PC-9 (cell line): ENCODE data around the gene ADAMTS12. TPM values are rescaled to one million over a fixed set of nuclear protein-coding genes. Genes with fewer than 3 reads are reported as not detected.

Experiments
- BruUV-seq: library from RNA; stranded (reverse); fragments of 400-500 nt; replicated peaks from 2 replicates; lab custom pipeline; 2021; lab: Mats Ljungman, UMichigan
- CTCF ChIA-PET: fragments of 300-600 bp; sonication (Branson Sonifier 250); formaldehyde crosslinking; loops from one replicate; lab custom pipeline; 2022; ENCODE audit warnings: antibody characterized with exemption; lab: Charles Lee
- POLR2A ChIA-PET: fragments of 300-600 bp; sonication (Branson Sonifier 250); formaldehyde crosslinking; loops from one replicate; lab custom pipeline; 2022; ENCODE audit warnings: antibody characterized with exemption; ENCODE audit not compliant: unreplicated experiment; lab: Charles Lee
- DNase-seq, 2 experiments: peaks; one replicate each; pipeline versions ENCODE4 v3.0.0 to v3.0.0-alpha.2; 2015 to 2022; ENCODE audit warnings: mixed read lengths in 1 of 2
- H2AFZ ChIP-seq: fragments of 200-600 bp; sonication (generic); 2 replicates; pipeline ENCODE4 v1.8.1; 2017; ENCODE audit warnings: antibody characterized with exemption
- H3F3A ChIP-seq: fragments of 200-600 bp; sonication (generic); 2 replicates; pipeline ENCODE4 v1.8.1; 2017; ENCODE audit warnings: antibody characterized with exemption, mild to moderate bottlenecking, low read depth; ENCODE audit not compliant: insufficient read depth
- H3K27ac ChIP-seq: fragments of 200-600 bp; sonication (generic); 2 replicates; pipeline ENCODE4 v1.6.1; 2016; ENCODE audit warnings: mixed run types
- H3K27me3 ChIP-seq: fragments of 200-600 bp; sonication (generic); 2 replicates; pipeline ENCODE4 v1.6.1; 2016; ENCODE audit warnings: low read depth, mixed run types; ENCODE audit not compliant: insufficient read depth
- H3K36me3 ChIP-seq: fragments of 200-600 bp; sonication (generic); 2 replicates; pipeline ENCODE4 v1.6.1; 2016; ENCODE audit warnings: low read depth, mixed run types
- H3K4me1 ChIP-seq: fragments of 200-600 bp; sonication (generic); replicated peaks from 2 replicates; pipeline ENCODE4 v1.6.1; 2016; ENCODE audit warnings: mixed run types; ENCODE audit not compliant: insufficient read depth
- H3K4me2 ChIP-seq: fragments of 200-600 bp; sonication (generic); 2 replicates; pipeline ENCODE4 v1.6.1; 2017; ENCODE audit warnings: mixed run types
- H3K4me3 ChIP-seq: fragments of 200-600 bp; sonication (generic); 2 replicates; pipeline ENCODE4 v1.6.1; 2016; ENCODE audit warnings: mixed run types
- H3K79me2 ChIP-seq: fragments of 200-600 bp; sonication (generic); 2 replicates; pipeline ENCODE4 v1.6.1; 2017; ENCODE audit warnings: low read depth, mixed run types
- H3K9me2 ChIP-seq: fragments of 200-600 bp; sonication (generic); 2 replicates; pipeline ENCODE4 v1.8.1; 2017; ENCODE audit warnings: mild to moderate bottlenecking; ENCODE audit not compliant: insufficient read depth
- H3K9me3 ChIP-seq: fragments of 200-600 bp; sonication (generic); 2 replicates; pipeline ENCODE4 v1.8.1; 2016; ENCODE audit warnings: low read depth; ENCODE audit not compliant: insufficient read depth
- H4K20me1 ChIP-seq: fragments of 200-600 bp; sonication (generic); 2 replicates; pipeline ENCODE4 v1.8.1; 2017; ENCODE audit not compliant: insufficient read depth
- EZH2 ChIP-seq: fragments of 200-600 bp; sonication (generic); IDR thresholded peaks from 2 replicates; pipeline ENCODE4 v1.8.0; 2017; ENCODE audit warnings: antibody characterized with exemption, low read depth
- intact Hi-C: fragments of 100-400 bp; cut with micrococcal nuclease; formaldehyde crosslinking; loops from one replicate; pipeline ENCODE4 v1.10.0; 2022; ENCODE audit not compliant: unreplicated experiment
- total RNA-seq: library from RNA; stranded (reverse); gene quantifications from 2 replicates; pipeline ENCODE4 v1.2.3, GENCODE V29; 2021
- TF ChIP-seq, protein P1 (sequence below): fragments of 200-600 bp; sonication (generic); conservative IDR thresholded peaks from 2 replicates; pipeline ENCODE4 v1.6.1; 2017; ENCODE audit warnings: mixed run types, antibody characterized with exemption, mild to moderate bottlenecking, moderate library complexity

ADAMTS12 gene
- total RNA-seq, 1 experiment from 2014 or later, result 103 TPM

DNA sequence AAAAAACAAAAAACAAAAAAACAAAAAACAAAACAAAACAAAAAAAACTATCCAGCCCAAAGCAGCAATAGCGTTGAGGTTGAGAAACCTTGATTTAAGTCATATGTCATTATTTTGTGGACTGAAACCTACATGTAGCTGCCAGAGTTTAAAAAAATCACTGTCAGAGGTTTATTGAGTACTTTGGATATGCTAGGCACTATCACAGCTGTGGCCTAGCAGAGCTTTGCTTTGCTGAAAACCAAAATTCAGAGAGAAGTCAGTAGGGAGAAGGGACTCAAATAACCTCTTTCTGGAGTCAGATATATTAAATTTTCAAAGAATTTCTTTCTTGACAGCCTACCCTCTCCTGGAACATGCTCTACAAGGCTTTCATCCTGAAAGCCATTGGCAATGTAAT lies 299.5 kb downstream of the ADAMTS12 start:
- H3K27me3 ChIP-seq, result no peaks in the 10 kb centered on the region
- peak in 1 of 2 experiments; percentile 32 for DNase-seq
- no peaks in the 10 kb centered on the region for H3F3A ChIP-seq
- TF ChIP-seq, protein P1, sequence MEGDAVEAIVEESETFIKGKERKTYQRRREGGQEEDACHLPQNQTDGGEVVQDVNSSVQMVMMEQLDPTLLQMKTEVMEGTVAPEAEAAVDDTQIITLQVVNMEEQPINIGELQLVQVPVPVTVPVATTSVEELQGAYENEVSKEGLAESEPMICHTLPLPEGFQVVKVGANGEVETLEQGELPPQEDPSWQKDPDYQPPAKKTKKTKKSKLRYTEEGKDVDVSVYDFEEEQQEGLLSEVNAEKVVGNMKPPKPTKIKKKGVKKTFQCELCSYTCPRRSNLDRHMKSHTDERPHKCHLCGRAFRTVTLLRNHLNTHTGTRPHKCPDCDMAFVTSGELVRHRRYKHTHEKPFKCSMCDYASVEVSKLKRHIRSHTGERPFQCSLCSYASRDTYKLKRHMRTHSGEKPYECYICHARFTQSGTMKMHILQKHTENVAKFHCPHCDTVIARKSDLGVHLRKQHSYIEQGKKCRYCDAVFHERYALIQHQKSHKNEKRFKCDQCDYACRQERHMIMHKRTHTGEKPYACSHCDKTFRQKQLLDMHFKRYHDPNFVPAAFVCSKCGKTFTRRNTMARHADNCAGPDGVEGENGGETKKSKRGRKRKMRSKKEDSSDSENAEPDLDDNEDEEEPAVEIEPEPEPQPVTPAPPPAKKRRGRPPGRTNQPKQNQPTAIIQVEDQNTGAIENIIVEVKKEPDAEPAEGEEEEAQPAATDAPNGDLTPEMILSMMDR, result no peak
- no peak for TF ChIP-seq EZH2
- POLR2A ChIA-PET, result no interaction called here
- H3K9me2 ChIP-seq, result no peaks in the 10 kb centered on the region
- intact Hi-C loops, result no loop called here
- CTCF ChIA-PET, result no interaction called here
- H3K4me1 ChIP-seq, result no peaks in the 10 kb centered on the region
- no peak overlapping the region for H3K27ac ChIP-seq
- no peaks in the 10 kb centered on the region for H3K79me2 ChIP-seq
- no peak overlapping the region for H3K4me2 ChIP-seq
- H2AFZ ChIP-seq, result no peak overlapping the region
- no peaks in the 10 kb centered on the region for H3K9me3 ChIP-seq
- H4K20me1 ChIP-seq, result no peaks in the 10 kb centered on the region
- BruUV-seq, result no TSS peak
- H3K36me3 ChIP-seq, result peaks cover 15% of the 10 kb centered on the region; the same call in 1 of the 2 replicates
- H3K4me3 ChIP-seq, result no peak overlapping the region

DNA sequence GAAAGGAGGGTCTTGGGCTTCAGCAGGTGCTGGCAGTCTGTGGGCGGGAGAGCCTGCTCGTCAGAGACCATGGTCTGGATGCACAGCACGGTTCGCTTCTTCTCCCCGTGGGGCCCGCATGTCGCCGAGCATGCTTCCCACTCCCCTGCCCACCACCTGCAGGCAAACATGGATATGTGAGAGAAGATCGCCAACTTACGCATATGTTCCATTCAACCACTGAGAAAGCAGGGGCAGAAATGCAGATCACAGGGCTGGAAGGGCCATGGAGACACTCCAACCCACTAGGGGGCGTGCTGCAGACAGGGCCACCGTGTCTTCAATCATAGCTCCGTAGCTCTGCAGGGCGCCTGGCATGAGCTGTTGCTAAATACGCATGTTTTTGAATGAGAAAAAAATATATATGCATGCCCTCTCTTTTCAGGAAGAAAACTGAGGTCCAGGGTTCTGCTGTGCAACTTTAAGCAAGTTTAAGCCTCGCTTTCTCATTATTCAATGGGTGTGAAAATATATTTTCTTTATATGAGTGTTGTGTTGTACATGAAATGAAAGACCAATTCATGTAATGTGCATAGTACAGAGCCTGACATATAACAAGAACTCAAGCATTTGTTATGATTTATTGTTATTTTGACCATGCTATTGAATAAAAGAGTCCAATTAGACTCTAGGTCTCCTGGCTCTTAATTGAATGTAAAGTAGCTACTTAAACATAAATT lies 303.0 kb downstream of the ADAMTS12 start:
- no peaks in the 10 kb centered on the region for H3F3A ChIP-seq
- no peaks in the 10 kb centered on the region for H3K4me1 ChIP-seq
- DNase-seq, result no peak
- H3K4me3 ChIP-seq, result no peak overlapping the region
- peaks cover 18% of the 10 kb centered on the region; the same call in 1 of the 2 replicates for H3K36me3 ChIP-seq
- H2AFZ ChIP-seq, result no peak overlapping the region
- no peaks in the 10 kb centered on the region for H4K20me1 ChIP-seq
- H3K79me2 ChIP-seq, result no peaks in the 10 kb centered on the region
- H3K27me3 ChIP-seq, result no peaks in the 10 kb centered on the region
- no peaks in the 10 kb centered on the region; the same call in 1 of the 2 replicates for H3K9me2 ChIP-seq
- no peak overlapping the region for H3K27ac ChIP-seq
- no peak overlapping the region for H3K4me2 ChIP-seq
- intact Hi-C loops, result no loop called here
- no peaks in the 10 kb centered on the region for H3K9me3 ChIP-seq
- BruUV-seq, result no TSS peak
- CTCF ChIA-PET, result interaction anchor here (1.6 kb wide), 2 partner anchors 303 to 346 kb away, joined by 3 to 7 read pairs; partner anchors contain the start of gene ADAMTS12
- TF ChIP-seq, protein P1, result peak; percentile 60
- no peak for TF ChIP-seq EZH2
- POLR2A ChIA-PET, result no interaction called here

DNA sequence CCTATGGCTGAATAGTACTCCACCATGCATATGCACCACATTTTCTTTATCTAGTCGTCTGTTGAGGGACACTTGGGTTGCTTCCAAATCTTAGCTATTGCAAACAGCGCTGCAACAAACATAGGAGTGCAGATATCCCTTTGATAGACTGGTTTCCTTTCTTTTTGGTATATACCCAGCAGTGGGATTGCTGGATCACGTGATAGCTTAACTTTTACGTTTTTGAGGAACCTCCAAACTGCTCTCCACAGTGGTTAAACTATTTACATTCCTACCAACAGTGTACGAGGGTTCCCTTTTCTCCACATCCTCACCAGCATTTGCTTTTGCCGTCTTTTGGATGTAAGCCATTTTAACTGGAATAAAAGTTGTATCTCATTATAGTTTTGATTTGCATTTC lies 308.5 kb downstream of the ADAMTS12 start:
- H3K4me2 ChIP-seq, result no peak overlapping the region
- BruUV-seq, result no TSS peak
- intact Hi-C loops, result no loop called here

More for the DNA sequence above, 308.5 kb downstream of the ADAMTS12 start:
- no peak overlapping the region for H2AFZ ChIP-seq
- no peak overlapping the region for H3K27ac ChIP-seq
- peak in 1 of 2 experiments; percentile 26 for DNase-seq
- peaks cover 20% of the 10 kb centered on the region; the same call in 1 of the 2 replicates for H3K36me3 ChIP-seq
- no peak overlapping the region for H3K4me3 ChIP-seq
- no peaks in the 10 kb centered on the region for H3K79me2 ChIP-seq
- H3K9me2 ChIP-seq, result no peaks in the 10 kb centered on the region; the same call in 1 of the 2 replicates
- no peak for TF ChIP-seq EZH2
- TF ChIP-seq, protein P1, result no peak
- H4K20me1 ChIP-seq, result no peaks in the 10 kb centered on the region
- H3K9me3 ChIP-seq, result no peaks in the 10 kb centered on the region
- POLR2A ChIA-PET, result no interaction called here
- H3F3A ChIP-seq, result no peaks in the 10 kb centered on the region
- H3K27me3 ChIP-seq, result no peaks in the 10 kb centered on the region
- H3K4me1 ChIP-seq, result no peaks in the 10 kb centered on the region
- CTCF ChIA-PET, result no interaction called here
